PFSK-1 (cell line): ENCODE measurements around the gene TMPRSS11A.

Experiments used
- POLR2AphosphoS5 ChIP-seq: IDR thresholded peaks from 2 replicates; pipeline ENCODE4 v1.6.1; 2012; ENCODE audit warnings: low read depth, mild to moderate bottlenecking, control low read depth, low read length, moderate library complexity
- REST ChIP-seq, 2 experiments: IDR thresholded peaks; 2 replicates each; pipeline versions ENCODE4 v1.6.1 to v1.8.0; 2011 to 2012; ENCODE audit warnings: low read depth in 2 of 2, low read length in 2 of 2, control low read depth in 1 of 2, inconsistent platforms in 1 of 2, mild to moderate bottlenecking in 1 of 2, moderate library complexity in 1 of 2; ENCODE audit not compliant: insufficient read depth in 1 of 2
- TAF1 ChIP-seq: IDR thresholded peaks from 2 replicates; pipeline ENCODE4 v1.6.1; 2012; ENCODE audit warnings: low read length, control low read depth, borderline replicate concordance; ENCODE audit not compliant: insufficient read depth

GRCh38 chr4:67869580-67870190, 93.6 kb downstream of the TMPRSS11A start:
- no peak for TF ChIP-seq TAF1
- TF ChIP-seq POLR2AphosphoS5, result no peak
- TF ChIP-seq REST (IDR thresholded peaks at IDR 0.05; ENCODE audit: insufficient read depth in 1 of 2, low read depth in 2 of 2, low read length in 2 of 2), result no peak
